Measurements from ENCODE around the gene LDLR.

Gene LDLR

GRCh38 chr19:11140896-11141295 is 51.6 kb downstream of the LDLR start:
- TF ChIP-seq CTCF (IDR thresholded peaks at IDR 0.05; ENCODE audit: control insufficient read depth, extremely low read depth, insufficient read depth) = no peak
- H3K4me3 ChIP-seq (ENCODE audit: low read depth, low read length) = no peak overlapping the region
- no peak for DNase-seq (ENCODE audit: low read depth)

DNA sequence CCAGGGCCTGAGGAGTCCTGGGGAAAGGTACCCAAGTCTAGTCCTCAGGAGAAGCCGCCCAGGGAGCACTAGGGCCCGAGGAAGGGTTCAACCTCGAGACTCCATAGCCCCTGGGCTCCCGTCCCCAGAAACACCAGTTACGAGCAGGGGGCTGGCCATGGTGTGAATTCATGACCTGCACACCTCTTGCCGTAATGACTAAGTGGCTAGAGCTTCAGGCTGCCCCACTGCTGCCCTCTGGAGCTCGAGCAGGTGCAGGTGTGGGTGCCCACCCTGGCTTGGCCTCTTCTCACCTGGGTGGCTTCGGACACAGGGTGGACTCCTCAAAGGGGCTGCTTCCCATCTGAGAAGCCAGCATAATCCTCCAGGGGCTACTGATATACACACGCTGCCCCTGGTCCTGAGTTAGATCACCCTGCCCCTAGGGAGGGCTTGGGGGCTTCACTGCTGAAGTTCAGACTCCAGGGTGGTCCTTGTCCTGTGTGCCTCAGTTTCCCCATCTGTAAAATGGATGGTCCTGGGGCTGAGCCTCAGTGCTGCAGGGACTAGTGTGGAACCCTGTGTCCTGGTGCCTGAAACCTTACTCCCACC is 52.8 kb downstream of the LDLR start:
- no peak for DNase-seq (ENCODE audit: low read depth)
- H3K4me3 ChIP-seq (ENCODE audit: low read depth, low read length) = no peak overlapping the region
- 0 out of 2 replicates have a peak, but pooled peaks have one; percentile 5 for TF ChIP-seq CTCF (IDR thresholded peaks at IDR 0.05; ENCODE audit: control insufficient read depth, extremely low read depth, insufficient read depth)

GRCh38 chr19:11142528-11143171 is 53.4 kb downstream of the LDLR start:
- no peak for TF ChIP-seq CTCF (IDR thresholded peaks at IDR 0.05; ENCODE audit: control insufficient read depth, extremely low read depth, insufficient read depth)
- H3K4me3 ChIP-seq (ENCODE audit: low read depth, low read length) = no peak overlapping the region
- no peak for DNase-seq (ENCODE audit: low read depth)

- no peak overlapping the region for H3K4me3 ChIP-seq (ENCODE audit: low read depth, low read length)
- DNase-seq (ENCODE audit: low read depth) = no peak
- TF ChIP-seq CTCF (IDR thresholded peaks at IDR 0.05; ENCODE audit: control insufficient read depth, extremely low read depth, insufficient read depth) = no peak
These were observed 56.3 kb downstream of the LDLR start for GRCh38 chr19:11145536-11145924.

- no peak for DNase-seq (ENCODE audit: low read depth)
- H3K4me3 ChIP-seq (ENCODE audit: low read depth, low read length) = no peak overlapping the region
- TF ChIP-seq CTCF (IDR thresholded peaks at IDR 0.05; ENCODE audit: control insufficient read depth, extremely low read depth, insufficient read depth) = no peak
These were observed 58.7 kb downstream of the LDLR start for GRCh38 chr19:11148001-11148400.

DNA sequence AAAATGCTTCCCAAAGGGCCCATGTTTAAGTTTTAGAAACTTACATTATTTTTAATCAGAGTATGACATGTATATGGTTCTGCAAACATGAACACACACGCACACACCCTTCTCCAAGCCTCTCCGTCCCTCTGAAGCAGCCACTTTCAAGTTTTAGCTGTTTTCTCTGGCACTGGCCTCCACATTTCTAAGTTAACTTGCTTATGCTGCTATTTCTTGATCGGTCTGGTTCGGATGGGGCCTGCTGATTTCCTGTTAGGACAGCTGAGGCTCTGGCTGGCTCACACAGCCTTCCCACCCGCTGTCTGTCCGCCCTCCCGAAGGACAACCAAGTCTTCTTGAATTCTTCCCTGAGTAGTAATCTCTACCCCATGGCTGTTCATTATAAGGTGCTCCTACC is 61.9 kb downstream of the LDLR start:
- no peak for TF ChIP-seq CTCF (IDR thresholded peaks at IDR 0.05; ENCODE audit: control insufficient read depth, extremely low read depth, insufficient read depth)

More for the DNA sequence above, 61.9 kb downstream of the LDLR start:
- H3K4me3 ChIP-seq (ENCODE audit: low read depth, low read length) = no peak overlapping the region
- DNase-seq (ENCODE audit: low read depth) = no peak
